HG03575 (cell line): Measurements from ENCODE around the gene MLN.

Experiments
- ATAC-seq: cut with Tn5 transposase; IDR thresholded peaks from one replicate; pipeline ENCODE4 v1.9.1; 2021; ENCODE audit not compliant: unreplicated experiment, insufficient number of reproducible peaks, low FRiP score; ENCODE audit errors: extremely low read depth

Gene MLN

DNA sequence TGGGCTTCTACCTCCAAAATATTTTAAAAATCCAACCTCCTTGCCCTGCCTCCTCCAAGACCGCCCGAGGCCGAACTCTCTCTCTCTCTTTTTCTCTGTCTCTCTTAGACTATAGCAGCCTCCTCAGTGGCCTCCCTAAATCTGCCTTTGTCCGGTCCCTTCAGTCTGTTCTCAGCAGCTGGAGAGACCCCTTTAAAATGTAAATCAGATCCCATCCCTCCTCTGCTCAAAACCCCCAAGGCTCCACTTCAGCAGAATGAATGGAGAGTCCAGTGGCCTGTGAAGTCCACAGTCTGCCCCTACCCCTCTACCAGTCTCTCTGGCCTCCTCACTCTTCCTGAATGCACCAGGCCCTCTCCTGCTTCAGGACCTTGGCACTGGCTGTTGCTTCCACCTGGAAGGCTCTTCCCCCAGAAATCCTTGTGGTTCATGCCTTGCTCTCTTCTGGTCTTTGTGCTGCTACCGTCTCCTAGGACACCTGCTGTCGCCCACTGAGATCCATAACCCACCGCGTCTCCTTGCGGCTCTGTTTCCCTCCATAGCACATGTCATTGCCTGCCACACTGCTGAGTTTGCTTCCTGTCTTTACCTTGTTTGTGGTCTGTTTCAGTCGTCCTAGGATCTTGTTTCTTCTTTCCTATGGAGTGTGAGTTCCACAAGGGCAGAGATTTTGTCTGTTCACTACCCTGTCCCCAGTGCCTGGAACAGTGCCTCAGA, 6.0 kb downstream of the MLN start:
- no peak for ATAC-seq

DNA sequence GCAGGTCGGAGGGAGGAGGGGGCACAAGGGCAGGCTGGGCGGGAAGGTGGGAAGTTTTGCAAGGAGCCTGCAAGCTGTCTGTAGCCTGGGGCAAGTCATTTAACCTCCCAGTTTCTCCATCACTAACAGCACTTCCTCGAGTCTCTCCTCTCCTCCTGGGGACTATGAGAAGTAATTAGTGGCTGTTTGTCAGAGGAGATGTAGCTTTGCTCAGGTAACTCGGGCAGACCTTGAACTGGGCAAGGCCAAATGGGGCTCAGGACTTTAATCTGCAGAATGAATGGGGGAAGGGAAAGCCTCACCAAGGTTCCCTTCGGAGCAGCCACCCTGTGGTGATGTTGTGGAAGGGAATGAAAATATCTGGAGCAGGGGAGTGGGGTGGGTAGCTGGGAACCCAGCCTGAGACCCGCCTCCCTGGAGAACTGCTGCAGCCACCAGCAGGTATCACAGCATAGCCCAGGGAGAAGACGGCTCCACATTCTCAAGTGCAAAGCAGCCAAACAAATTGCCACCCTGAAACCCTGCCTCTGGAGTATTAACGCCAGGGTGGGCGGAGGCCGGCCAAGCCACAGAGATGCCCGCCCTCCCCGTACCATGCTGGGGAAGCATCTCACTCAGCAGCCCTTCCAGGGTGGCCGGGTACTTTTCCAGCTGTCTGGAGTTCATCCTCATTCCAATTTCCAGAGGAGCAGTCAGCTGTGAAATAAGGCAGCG, 8.7 kb downstream of the MLN start:
- ATAC-seq = no peak

- ATAC-seq = no peak
Observed at GRCh38 chr6:33792981-33793380, 10.8 kb downstream of the MLN start.

DNA sequence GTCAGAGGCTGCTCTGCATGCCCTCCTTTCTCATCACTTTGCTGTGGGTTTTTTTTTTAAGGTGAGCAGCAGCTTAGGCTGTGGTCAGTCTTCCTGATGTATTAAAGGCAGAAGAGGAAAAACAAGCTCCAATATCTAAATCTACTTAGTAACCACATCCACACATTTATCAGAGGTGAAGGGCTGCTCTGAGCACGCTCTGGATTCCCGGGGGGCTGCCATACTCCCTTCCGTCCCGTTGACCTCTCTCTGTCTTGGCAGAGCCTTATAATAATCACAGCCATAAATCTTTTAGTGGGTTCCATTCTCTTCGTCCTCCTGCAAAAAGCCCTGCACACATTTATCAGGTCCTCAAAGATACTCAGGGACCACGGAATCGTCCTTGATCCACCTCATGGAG, 12.2 kb downstream of the MLN start:
- no peak for ATAC-seq

DNA sequence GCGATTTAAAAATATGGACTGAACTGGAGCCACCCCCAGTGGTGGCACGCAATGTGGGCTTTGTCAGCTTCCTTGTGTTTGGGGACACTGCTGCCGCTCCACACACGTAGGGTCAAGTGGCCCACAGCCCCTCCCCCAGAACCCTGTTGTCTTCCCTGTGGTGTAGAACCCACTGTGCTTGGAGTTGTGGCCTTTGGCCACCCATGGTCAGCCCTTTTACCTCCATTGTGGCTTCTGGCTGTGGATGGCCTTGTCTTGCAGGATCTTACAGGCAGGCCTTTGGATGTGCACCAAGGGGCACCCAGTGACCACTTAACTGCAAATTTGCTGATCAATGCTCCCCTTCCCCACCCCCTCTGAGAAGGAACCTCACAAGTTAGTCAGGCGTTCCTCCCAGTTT, 12.9 kb downstream of the MLN start:
- ATAC-seq = no peak

GRCh38 chr6:33790379-33790778, 13.4 kb downstream of the MLN start:
- no peak for ATAC-seq

DNA sequence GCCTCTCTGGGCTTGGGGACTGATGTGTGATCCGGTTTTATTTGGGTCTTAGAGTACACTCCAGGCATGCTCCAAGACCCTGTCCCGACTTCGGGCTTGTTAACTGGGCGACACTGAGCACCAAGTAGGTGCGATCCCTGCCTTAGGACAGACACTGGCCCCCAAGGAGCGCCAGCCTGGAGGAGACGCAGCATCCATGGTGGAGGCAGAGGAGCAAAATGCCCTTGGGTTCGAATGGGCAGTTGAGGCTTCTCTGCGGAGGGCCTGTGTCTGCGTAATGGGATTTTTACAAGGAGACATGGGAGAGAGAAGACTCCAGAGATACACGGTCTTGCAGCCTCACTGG, 14.3 kb downstream of the MLN start:
- ATAC-seq = no peak

DNA sequence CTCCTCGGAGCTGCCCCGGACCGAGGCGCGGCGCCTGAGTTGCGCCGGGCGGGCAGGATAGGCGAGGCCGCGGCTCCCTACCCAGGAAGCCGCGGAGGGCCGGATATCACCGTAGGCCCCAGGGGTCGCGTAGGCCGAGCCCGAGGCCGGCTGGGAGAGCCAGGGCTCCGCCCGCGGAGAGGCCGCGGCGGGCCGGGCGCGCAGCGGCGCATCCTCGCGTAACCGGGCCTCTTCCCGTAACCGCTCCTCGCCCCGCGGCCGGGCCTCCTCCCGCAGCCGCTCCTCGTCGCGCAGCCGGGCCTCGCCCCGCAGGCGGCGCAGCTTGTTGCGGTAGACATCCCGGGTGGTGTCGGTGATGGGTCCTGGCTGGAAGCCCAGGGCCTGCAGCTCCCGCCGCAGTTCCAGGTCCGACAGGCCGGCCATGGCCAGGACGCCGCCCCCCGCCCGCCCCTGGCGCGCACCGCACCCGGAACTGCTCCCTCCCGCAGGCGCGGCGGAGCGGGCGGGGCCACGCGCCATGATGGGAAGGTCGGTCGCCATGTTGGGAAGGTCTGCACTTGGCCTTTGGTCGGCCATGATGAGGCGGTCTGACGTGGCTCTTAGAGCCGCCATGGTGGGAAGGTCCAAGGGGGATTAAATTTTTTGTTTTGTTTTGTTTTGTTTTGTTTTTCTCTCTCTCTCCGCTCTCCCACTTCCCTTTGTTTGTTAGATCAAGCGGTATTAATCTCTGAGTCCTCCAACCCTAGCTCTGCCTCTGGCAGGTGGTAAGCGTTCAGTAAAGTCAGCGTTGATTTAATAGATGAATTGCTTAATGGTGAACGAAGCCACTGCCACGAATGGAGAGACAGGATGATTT, 14.9 kb downstream of the MLN start, which contains the start of gene LEMD2:
Gene LEMD2, minus strand, starts transcription at position 437 of the 856 bp plus-strand sequence. Its CDS starts 14 bp downstream, at position 423.
- ATAC-seq = no peak

DNA sequence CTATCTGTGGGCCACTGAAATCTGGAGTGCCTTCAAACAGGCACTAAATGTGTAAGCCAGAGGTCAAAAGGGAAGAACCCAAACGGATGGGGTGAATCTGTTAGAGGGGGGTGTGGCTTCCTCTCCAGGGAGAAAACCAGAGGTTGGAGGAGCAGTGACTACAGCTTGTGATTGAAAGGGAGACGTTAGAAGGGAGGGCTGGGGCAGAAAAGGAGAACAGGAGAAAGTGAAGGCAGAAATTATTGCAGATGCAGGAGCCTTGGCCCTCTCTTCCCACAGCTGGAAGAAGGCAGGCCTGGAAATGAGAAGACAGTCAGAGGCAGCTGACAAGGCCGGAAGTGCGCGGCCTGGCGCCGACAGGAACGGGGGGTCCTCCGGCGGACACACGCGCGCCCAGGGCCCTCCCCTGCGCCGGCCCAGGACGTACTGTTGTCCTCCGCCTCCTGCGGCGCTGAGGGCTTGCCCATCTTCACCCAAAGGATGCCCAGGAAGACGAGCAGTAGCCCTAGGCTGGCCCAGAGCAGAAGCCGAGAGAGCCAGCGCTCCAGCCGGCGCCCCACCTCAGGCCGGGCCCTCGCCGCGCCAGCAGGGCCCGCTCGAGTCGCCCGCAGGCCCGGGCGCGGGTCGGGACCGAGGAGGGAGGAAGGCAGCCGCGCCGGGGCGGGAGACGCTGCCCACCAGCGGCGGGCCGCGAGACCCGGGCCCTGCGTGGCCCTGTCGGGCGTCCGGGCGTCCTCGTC, 15.7 kb downstream of the MLN start:
- ATAC-seq = no peak

DNA sequence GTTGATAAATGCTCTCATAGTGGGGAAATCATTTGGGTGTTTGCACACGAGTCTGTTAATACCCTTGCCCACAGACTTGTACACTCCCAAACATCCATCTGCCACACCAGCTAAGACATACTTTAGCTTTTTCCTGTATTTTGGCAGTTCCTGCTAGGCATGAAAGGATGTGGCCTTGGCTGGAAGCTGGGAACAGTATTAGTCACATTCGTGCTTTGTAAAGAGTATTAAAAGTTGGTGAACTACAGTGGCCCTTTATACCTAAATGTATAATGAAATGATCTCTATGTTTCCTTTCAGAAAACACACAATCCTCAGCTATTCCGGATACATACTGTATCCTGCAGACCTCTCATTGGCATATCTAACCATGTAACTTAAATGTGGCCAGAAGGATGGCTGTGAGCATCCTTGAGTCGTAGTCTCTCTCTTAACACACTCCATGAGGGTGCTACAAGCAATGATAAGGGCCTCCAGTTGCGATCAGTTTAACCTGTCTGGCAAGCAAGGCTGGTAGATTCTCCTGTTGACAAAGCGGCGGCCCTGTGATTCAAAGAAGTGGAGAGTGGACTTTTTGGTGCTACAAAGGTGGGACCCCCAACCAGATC, 16.4 kb downstream of the MLN start:
- no peak for ATAC-seq

DNA sequence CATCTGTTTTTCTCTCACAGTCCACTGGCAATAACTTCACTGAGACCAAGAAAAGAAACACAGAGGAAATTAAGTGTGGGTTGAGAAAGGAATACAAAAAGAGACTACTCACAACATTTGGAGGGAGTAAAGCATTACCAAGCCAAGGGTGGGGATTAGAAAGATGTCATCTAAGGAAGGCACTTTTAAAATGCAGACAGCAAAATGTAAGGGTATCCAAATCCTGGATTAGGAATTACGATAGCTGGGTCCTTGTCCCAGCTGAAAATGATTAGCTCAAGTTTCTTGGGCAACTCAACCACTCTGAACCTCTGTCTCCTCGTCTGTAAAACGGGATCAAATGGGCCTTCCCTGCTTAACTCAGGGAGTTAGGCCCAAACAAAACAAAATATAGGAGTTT, 17.1 kb downstream of the MLN start:
- no peak for ATAC-seq

DNA sequence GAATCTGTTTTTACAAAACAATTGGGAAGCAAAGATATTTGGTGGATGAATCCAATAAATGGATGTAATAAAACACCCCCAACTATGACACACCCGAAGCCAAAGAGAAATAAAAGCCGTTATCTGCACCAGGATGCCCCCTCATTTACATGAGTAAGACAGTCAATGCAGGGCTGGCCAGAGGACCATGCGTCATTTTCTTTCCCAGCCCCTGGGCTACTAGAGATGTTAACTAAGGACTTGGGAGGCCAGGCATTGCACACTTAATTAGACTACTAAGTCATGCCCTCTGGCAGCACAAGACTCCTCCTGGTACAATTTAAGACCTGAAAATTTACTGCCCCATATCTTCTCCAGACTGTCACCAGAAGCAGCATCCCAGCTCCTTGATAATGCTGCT, 18.0 kb downstream of the MLN start:
- no peak for ATAC-seq

DNA sequence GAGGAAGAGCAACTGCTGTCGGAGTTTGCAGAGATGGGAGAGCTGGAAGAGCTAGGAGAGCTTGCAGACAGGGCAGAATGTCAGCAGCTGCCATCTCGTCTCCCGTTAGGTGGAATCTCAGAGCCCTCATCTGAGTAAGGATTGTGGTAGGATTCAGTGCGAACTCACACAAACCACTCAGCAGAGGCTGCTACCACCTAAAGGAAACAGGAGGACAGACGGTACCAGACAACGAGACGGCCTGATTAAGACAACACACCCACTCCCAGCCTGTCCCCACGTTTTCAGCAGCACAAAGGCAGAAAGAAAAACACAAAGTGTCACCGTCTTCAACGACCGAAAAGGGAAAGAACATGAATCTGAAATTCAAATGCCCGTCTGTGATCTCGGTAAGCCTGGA, 19.0 kb downstream of the MLN start:
- no peak for ATAC-seq

GRCh38 chr6:33783781-33784520, 19.9 kb downstream of the MLN start:
- ATAC-seq = no peak

- ATAC-seq = no peak
Observed at GRCh38 chr6:33782561-33782960, 21.2 kb downstream of the MLN start.

GRCh38 chr6:33781131-33781975, 22.4 kb downstream of the MLN start:
- no peak for ATAC-seq

GRCh38 chr6:33779895-33780294, 23.9 kb downstream of the MLN start:
- no peak for ATAC-seq
